Panc1 (cell line): ENCODE measurements around the gene SCUBE3. TPM values are rescaled to one million over a fixed set of nuclear protein-coding genes. Genes with fewer than 3 reads are reported as not detected.

ENCODE experiments used
- ATAC-seq: fragments of 200-7000 bp; cut with Tn5 transposase; 2 replicates; pipeline ENCODE4 v1.9.1; 2020; ENCODE audit warnings: mild to moderate bottlenecking, moderate library complexity
- BruUV-seq: library from RNA; stranded (reverse); fragments of 400-500 nt; replicated peaks from 2 replicates; lab custom pipeline; 2021; lab: Mats Ljungman, UMichigan
- CTCF ChIA-PET: fragments of 300-600 bp; sonication (Branson Sonifier 250); formaldehyde crosslinking; loops from one replicate; lab custom pipeline; 2022; ENCODE audit warnings: antibody characterized with exemption; lab: Charles Lee
- POLR2A ChIA-PET: fragments of 300-600 bp; sonication (Branson Sonifier 250); formaldehyde crosslinking; loops from one replicate; lab custom pipeline; 2022; ENCODE audit warnings: antibody characterized with exemption; lab: Charles Lee
- DNase-seq: peaks from one replicate; pipeline ENCODE4 v3.0.0-alpha.2; 2010; ENCODE audit warnings: low read depth, low spot score
- H3K27ac ChIP-seq: 2 replicates; pipeline ENCODE4 v1.5.1; 2011; ENCODE audit warnings: mild to moderate bottlenecking, low read length, inconsistent platforms
- H3K27me3 ChIP-seq: fragments of 200-500 bp; sonication (Bioruptor generic); 2 replicates; pipeline ENCODE4 v1.6.0; 2014; ENCODE audit warnings: low read length, inconsistent platforms; ENCODE audit not compliant: control insufficient read depth, insufficient read depth
- H3K36me3 ChIP-seq: fragments of 200-500 bp; sonication (Bioruptor generic); 2 replicates; pipeline ENCODE4 v1.5.1; 2014; ENCODE audit warnings: inconsistent platforms, mild to moderate bottlenecking, low read length, moderate library complexity; ENCODE audit not compliant: control insufficient read depth, insufficient read depth
- H3K4me1 ChIP-seq: 2 replicates; pipeline ENCODE4 v1.5.1; 2011; ENCODE audit warnings: inconsistent platforms, mild to moderate bottlenecking, low read length, moderate library complexity; ENCODE audit not compliant: control insufficient read depth, insufficient read depth
- H3K4me3 ChIP-seq, 2 experiments: 2 replicates each; pipeline ENCODE4 v1.5.1; 2011 to 2012; ENCODE audit warnings: low read depth in 2 of 2, low read length in 2 of 2, mild to moderate bottlenecking in 2 of 2, inconsistent platforms in 1 of 2, moderate library complexity in 1 of 2
- H3K9me3 ChIP-seq: fragments of 200-500 bp; sonication (Bioruptor generic); 2 replicates; pipeline ENCODE4 v1.5.1; 2014; ENCODE audit warnings: low read depth, mild to moderate bottlenecking, inconsistent platforms, low read length, moderate library complexity; ENCODE audit not compliant: control insufficient read depth, insufficient read depth
- POLR2AphosphoS5 ChIP-seq: IDR thresholded peaks from 2 replicates; pipeline ENCODE4 v1.6.1; 2012; ENCODE audit warnings: mild to moderate bottlenecking, low read depth, low read length, moderate library complexity
- SIN3A ChIP-seq: IDR thresholded peaks from 2 replicates; pipeline ENCODE4 v1.6.1; 2012; ENCODE audit warnings: low read depth, mild to moderate bottlenecking, low read length, moderate library complexity, borderline replicate concordance; ENCODE audit not compliant: insufficient read depth
- TCF7L2 ChIP-seq: IDR thresholded peaks from 2 replicates; pipeline ENCODE4 v1.6.1; 2011; ENCODE audit warnings: mild to moderate bottlenecking, low read depth, low read length, inconsistent platforms
- in situ Hi-C: cut with HindIII; loops from 2 replicates; pipeline ENCODE4 v1.10.0; 2016; ENCODE audit warnings: low sequenced_read_pairs, low pct_unique_long_range_greater_than_20kb
- intact Hi-C: fragments of 100-400 bp; cut with micrococcal nuclease; formaldehyde crosslinking; loops from one replicate; pipeline ENCODE4 v1.10.0; 2022; ENCODE audit not compliant: unreplicated experiment
- total RNA-seq: library from RNA; stranded (reverse); gene quantifications from one replicate; pipeline ENCODE4 v1.2.1, GENCODE V29; 2021; ENCODE audit not compliant: unreplicated experiment
- TF ChIP-seq, protein P1 (sequence below), 2 experiments: IDR thresholded peaks; 2 replicates each; pipeline ENCODE4 v1.6.1; 2011 to 2012; ENCODE audit warnings: low read depth in 2 of 2, control low read depth in 1 of 2, low read length in 1 of 2, mild to moderate bottlenecking in 1 of 2, moderate library complexity in 1 of 2; ENCODE audit not compliant: insufficient read depth in 1 of 2
- TF ChIP-seq, protein P2 (sequence below): fragments of 450-650 bp; IDR thresholded peaks from 2 replicates; pipeline ENCODE4 v1.5.1; 2017; ENCODE audit warnings: mild to moderate bottlenecking

The SCUBE3 gene
- total RNA-seq, 1 experiment from 2014 or later, result 1.6 TPM

DNA sequence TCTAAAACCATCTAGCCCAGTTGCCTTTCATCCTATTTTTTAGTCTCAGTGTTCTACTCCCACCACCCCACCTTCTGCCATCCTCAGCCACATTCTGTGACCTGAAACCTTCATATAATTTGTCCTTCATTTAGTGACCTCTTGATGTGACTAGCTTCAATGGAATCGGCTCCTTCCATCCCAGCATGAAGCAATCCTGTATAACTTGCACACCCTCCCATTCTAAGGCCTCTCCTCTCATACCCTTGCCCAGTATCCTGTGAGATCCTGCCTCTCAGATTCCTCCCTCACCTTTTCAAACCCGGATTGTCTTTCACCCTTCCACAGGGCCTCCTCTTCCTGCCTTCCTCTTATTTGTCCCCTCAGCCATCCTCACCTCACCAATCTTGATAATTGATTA, 48.8 kb downstream of the SCUBE3 start:
- ATAC-seq (no peak), DNase-seq (no peak)
- no peaks in the 10 kb centered on the region for H3K27me3 ChIP-seq
- in situ Hi-C loops (no loop called here), intact Hi-C loops (no loop called here)
- BruUV-seq, result no TSS peak
- POLR2A ChIA-PET, result no interaction called here
- peaks cover 18% of the 10 kb centered on the region for H3K4me1 ChIP-seq
- H3K9me3 ChIP-seq, result no peaks in the 10 kb centered on the region
- no peaks in the 10 kb centered on the region for H3K36me3 ChIP-seq
- peak overlapping the region; percentile 58; the same call in 1 of the 2 replicates for H3K27ac ChIP-seq
- CTCF ChIA-PET, result no interaction called here
- no peak overlapping the region for H3K4me3 ChIP-seq
- TF ChIP-seq, protein P1, sequence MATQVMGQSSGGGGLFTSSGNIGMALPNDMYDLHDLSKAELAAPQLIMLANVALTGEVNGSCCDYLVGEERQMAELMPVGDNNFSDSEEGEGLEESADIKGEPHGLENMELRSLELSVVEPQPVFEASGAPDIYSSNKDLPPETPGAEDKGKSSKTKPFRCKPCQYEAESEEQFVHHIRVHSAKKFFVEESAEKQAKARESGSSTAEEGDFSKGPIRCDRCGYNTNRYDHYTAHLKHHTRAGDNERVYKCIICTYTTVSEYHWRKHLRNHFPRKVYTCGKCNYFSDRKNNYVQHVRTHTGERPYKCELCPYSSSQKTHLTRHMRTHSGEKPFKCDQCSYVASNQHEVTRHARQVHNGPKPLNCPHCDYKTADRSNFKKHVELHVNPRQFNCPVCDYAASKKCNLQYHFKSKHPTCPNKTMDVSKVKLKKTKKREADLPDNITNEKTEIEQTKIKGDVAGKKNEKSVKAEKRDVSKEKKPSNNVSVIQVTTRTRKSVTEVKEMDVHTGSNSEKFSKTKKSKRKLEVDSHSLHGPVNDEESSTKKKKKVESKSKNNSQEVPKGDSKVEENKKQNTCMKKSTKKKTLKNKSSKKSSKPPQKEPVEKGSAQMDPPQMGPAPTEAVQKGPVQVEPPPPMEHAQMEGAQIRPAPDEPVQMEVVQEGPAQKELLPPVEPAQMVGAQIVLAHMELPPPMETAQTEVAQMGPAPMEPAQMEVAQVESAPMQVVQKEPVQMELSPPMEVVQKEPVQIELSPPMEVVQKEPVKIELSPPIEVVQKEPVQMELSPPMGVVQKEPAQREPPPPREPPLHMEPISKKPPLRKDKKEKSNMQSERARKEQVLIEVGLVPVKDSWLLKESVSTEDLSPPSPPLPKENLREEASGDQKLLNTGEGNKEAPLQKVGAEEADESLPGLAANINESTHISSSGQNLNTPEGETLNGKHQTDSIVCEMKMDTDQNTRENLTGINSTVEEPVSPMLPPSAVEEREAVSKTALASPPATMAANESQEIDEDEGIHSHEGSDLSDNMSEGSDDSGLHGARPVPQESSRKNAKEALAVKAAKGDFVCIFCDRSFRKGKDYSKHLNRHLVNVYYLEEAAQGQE (IDR thresholded peaks at IDR 0.05; ENCODE audit: insufficient read depth in 1 of 2, low read depth in 2 of 2, low read length in 1 of 2), result no peak
- TF ChIP-seq POLR2AphosphoS5 (no peak), TCF7L2 (no peak), SIN3A (no peak)
- TF ChIP-seq, protein P2, sequence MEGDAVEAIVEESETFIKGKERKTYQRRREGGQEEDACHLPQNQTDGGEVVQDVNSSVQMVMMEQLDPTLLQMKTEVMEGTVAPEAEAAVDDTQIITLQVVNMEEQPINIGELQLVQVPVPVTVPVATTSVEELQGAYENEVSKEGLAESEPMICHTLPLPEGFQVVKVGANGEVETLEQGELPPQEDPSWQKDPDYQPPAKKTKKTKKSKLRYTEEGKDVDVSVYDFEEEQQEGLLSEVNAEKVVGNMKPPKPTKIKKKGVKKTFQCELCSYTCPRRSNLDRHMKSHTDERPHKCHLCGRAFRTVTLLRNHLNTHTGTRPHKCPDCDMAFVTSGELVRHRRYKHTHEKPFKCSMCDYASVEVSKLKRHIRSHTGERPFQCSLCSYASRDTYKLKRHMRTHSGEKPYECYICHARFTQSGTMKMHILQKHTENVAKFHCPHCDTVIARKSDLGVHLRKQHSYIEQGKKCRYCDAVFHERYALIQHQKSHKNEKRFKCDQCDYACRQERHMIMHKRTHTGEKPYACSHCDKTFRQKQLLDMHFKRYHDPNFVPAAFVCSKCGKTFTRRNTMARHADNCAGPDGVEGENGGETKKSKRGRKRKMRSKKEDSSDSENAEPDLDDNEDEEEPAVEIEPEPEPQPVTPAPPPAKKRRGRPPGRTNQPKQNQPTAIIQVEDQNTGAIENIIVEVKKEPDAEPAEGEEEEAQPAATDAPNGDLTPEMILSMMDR, result no peak

DNA sequence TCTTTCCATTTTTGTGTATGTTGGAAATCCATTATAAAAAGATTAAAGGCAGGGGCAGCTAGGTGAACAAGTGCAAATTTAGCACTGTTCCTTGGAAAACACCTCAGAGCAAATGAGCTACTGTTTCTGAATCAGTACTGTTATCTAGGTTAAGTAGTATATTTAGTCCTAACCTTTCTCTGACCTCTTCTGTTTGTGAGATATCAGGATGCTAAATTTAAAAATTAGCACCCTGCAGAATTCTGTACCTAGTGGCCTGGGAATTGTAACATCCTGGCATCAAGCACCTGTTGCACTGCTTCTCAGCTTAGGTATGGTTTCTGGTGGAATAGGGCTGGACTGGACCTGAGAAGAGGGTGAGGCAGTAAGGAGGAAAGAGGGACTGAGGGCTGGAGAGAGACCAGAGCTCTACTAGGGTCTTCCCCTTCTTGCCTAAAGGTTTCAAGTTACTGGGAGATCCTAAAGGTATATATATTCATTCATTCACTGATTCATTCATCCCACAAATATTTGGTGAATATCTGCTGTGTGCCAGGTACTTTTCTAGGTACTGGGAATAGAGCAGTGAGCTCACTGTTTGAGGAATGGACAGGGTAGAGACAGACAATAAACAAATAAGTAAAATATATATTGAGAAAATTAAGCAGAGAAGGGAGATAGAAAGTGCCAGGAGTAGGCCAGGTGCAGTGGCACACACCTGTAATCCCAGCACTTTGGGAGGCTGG, 51.0 kb downstream of the SCUBE3 start:
- in situ Hi-C loops, result no loop called here
- H3K27me3 ChIP-seq, result no peaks in the 10 kb centered on the region
- H3K9me3 ChIP-seq, result no peaks in the 10 kb centered on the region
- peaks cover 12% of the 10 kb centered on the region for H3K4me1 ChIP-seq
- no peak for DNase-seq
- intact Hi-C loops, result no loop called here
- BruUV-seq, result no TSS peak
- no peak overlapping the region for H3K4me3 ChIP-seq
- TF ChIP-seq POLR2AphosphoS5, result no peak
- ChIA-PET CTCF (no interaction called here), POLR2A (no interaction called here)
- no peak overlapping the region for H3K27ac ChIP-seq
- H3K36me3 ChIP-seq, result no peaks in the 10 kb centered on the region
- no peak for ATAC-seq

DNA sequence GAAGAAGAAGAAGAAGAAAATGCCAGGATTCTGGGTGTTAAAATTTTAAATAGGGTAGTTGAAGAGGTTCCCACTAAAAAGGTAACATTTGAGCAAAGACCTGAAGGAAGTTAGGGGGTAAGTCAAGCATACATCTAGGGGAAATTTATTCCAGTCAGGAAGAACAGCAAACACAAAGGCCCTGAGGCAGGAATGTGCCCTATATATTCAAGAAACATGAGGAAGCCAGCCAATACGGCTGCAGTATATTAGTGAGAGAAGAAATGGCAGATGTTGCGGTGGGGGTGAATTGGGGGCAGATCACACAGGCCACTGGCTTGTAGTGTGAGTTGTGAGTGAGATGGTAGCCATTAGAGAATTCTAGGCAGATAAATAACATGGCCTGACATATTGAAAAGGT, 51.8 kb downstream of the SCUBE3 start:
- Histone ChIP-seq H3K9me3 (no peaks in the 10 kb centered on the region), H3K4me1 (peaks cover 10% of the 10 kb centered on the region), H3K27me3 (no peaks in the 10 kb centered on the region), H3K36me3 (no peaks in the 10 kb centered on the region), H3K4me3 (no peak overlapping the region), H3K27ac (no peak overlapping the region)
- DNase-seq, result no peak
- in situ Hi-C loops, result no loop called here
- ChIA-PET CTCF (interaction anchor here (0.6 kb wide), 2 partner anchors 11 to 289 kb away, joined by 6 to 8 read pairs; no protein-coding TSS in a partner anchor), POLR2A (no interaction called here)
- intact Hi-C loops, result no loop called here
- ATAC-seq, result no peak
- no TSS peak for BruUV-seq
- TF ChIP-seq POLR2AphosphoS5 (no peak), TCF7L2 (no peak)
